Suprapubic skin (tissue), 4 donors: ENCODE measurements around the gene ERVW-1. TPM values are rescaled to one million over a fixed set of nuclear protein-coding genes. Genes with fewer than 3 reads are reported as not detected.

ENCODE experiments used
- DNase-seq, 2 donors: peaks; one replicate each; pipeline ENCODE4 v3.0.0-alpha.2; 2019; ENCODE audit warnings: low spot score in 2 of 2
- H3K27ac ChIP-seq: fragments of 200-600 bp; sonication (generic); one replicate; pipeline ENCODE4 v1.5.1; 2019
- H3K27me3 ChIP-seq: fragments of 200-600 bp; sonication (generic); one replicate; pipeline ENCODE4 v1.5.1; 2019
- H3K36me3 ChIP-seq: fragments of 200-600 bp; sonication (generic); one replicate; pipeline ENCODE4 v1.5.1; 2019
- H3K4me1 ChIP-seq: fragments of 200-600 bp; sonication (generic); one replicate; pipeline ENCODE4 v1.5.1; 2019
- H3K4me3 ChIP-seq: fragments of 200-600 bp; sonication (generic); one replicate; pipeline ENCODE4 v1.5.1; 2019; ENCODE audit warnings: mild to moderate bottlenecking
- H3K9me3 ChIP-seq: fragments of 200-600 bp; sonication (generic); one replicate; pipeline ENCODE4 v1.5.1; 2019
- CTCF ChIP-seq, 2 donors: fragments of 200-600 bp in 1 of 2; fragments of 450-650 bp in 1 of 2; sonication (generic) in 1 of 2; IDR thresholded peaks; one replicate each; pipeline ENCODE4 v1.5.1; 2016 to 2019; ENCODE audit warnings: antibody characterized with exemption in 2 of 2, mild to moderate bottlenecking in 1 of 2, moderate library complexity in 1 of 2
- EP300 ChIP-seq: sonication (generic); formaldehyde crosslinking; IDR thresholded peaks from one replicate; pipeline ENCODE4 v1.6.1; 2017; ENCODE audit warnings: antibody characterized with exemption
- POLR2A ChIP-seq, 2 donors: fragments of 450-650 bp; IDR thresholded peaks; one replicate each; pipeline ENCODE4 v1.6.1; 2017; ENCODE audit warnings: antibody characterized with exemption in 2 of 2, mild to moderate bottlenecking in 2 of 2, moderate library complexity in 2 of 2
- POLR2AphosphoS5 ChIP-seq, 3 donors: sonication (generic); formaldehyde crosslinking; IDR thresholded peaks; one replicate each; pipeline ENCODE4 v1.6.1; 2017; ENCODE audit warnings: antibody characterized with exemption in 3 of 3
- WGBS: methylation state at CpG from one replicate; pipeline ENCODE4 v1.1.5; 2018; 5-methylcytosine and 5-hydroxymethylcytosine counted together
- total RNA-seq, 4 donors: library from RNA; depleted of rRNA; stranded (reverse); fragments of >200 nt; gene quantifications; one replicate each; pipeline ENCODE4 v1.1.0, GENCODE V29; 2016

ERVW-1 gene
- total RNA-seq, 4 donors from 2014 or later = 0.15 TPM; not detected in 3

- H3K4me1 ChIP-seq = peaks cover 20% of the 10 kb centered on the region
- H3K4me3 ChIP-seq = no peak overlapping the region
- H3K27ac ChIP-seq = peak overlapping the region; percentile 27
- H3K9me3 ChIP-seq = no peaks in the 10 kb centered on the region
- H3K27me3 ChIP-seq = no peaks in the 10 kb centered on the region
- WGBS = 66% methylated on average over 3 of the region's 3 CpGs
- TF ChIP-seq EP300 (no peak), POLR2A (IDR thresholded peaks at IDR 0.05) (no peak), POLR2AphosphoS5 (IDR thresholded peaks at IDR 0.05) (peak in 1 of 3 donors; percentile 33), CTCF (IDR thresholded peaks at IDR 0.05) (no peak)
- peaks cover 2% of the 10 kb centered on the region for H3K36me3 ChIP-seq
- no peak for DNase-seq
Measured at GRCh38 chr7:92464515-92464914, 13.2 kb downstream of the ERVW-1 start.

- Histone ChIP-seq H3K4me1 (peaks cover 20% of the 10 kb centered on the region), H3K27ac (no peak overlapping the region), H3K9me3 (no peaks in the 10 kb centered on the region), H3K36me3 (peaks cover 7% of the 10 kb centered on the region), H3K27me3 (no peaks in the 10 kb centered on the region), H3K4me3 (no peak overlapping the region)
- DNase-seq = no peak
- WGBS = 90% methylated on average over 3 of the region's 3 CpGs
- TF ChIP-seq POLR2A (IDR thresholded peaks at IDR 0.05) (no peak), CTCF (IDR thresholded peaks at IDR 0.05) (no peak), POLR2AphosphoS5 (IDR thresholded peaks at IDR 0.05) (no peak), EP300 (no peak)
Measured at GRCh38 chr7:92462560-92462959, 15.2 kb downstream of the ERVW-1 start.

GRCh38 chr7:92461027-92462003 is 16.4 kb downstream of the ERVW-1 start:
- H3K27ac ChIP-seq = no peak overlapping the region
- DNase-seq = no peak

GRCh38 chr7:92460510-92460909 is 17.2 kb downstream of the ERVW-1 start:
- 84% methylated on average over 4 of the region's 4 CpGs for WGBS
- no peak overlapping the region for H3K27ac ChIP-seq

More at GRCh38 chr7:92461027-92462003, 16.4 kb downstream of the ERVW-1 start:
- Histone ChIP-seq H3K9me3 (no peaks in the 10 kb centered on the region), H3K27me3 (no peaks in the 10 kb centered on the region), H3K36me3 (peaks cover 19% of the 10 kb centered on the region), H3K4me3 (no peak overlapping the region), H3K4me1 (peaks cover 20% of the 10 kb centered on the region)
- 62% methylated on average over 8 of the region's 8 CpGs for WGBS
- TF ChIP-seq POLR2AphosphoS5 (IDR thresholded peaks at IDR 0.05) (no peak), CTCF (IDR thresholded peaks at IDR 0.05) (peak in 1 of 2 donors; percentile 68)

More at GRCh38 chr7:92460510-92460909, 17.2 kb downstream of the ERVW-1 start:
- no peak for TF ChIP-seq CTCF (IDR thresholded peaks at IDR 0.05)
- no peak for TF ChIP-seq POLR2A (IDR thresholded peaks at IDR 0.05)
- no peak for TF ChIP-seq POLR2AphosphoS5 (IDR thresholded peaks at IDR 0.05)
- no peak for TF ChIP-seq EP300
- Histone ChIP-seq H3K4me1 (peaks cover 20% of the 10 kb centered on the region), H3K4me3 (no peak overlapping the region), H3K9me3 (no peaks in the 10 kb centered on the region), H3K27me3 (no peaks in the 10 kb centered on the region), H3K36me3 (peaks cover 27% of the 10 kb centered on the region)
- DNase-seq = no peak
